Bronchial epithelial cell (primary cell): ENCODE results near the gene SNX1. TPM values are rescaled to one million over a fixed set of nuclear protein-coding genes. Genes with fewer than 3 reads are reported as not detected.

ENCODE experiments used
- DNase-seq: peaks from one replicate; pipeline ENCODE4 v3.0.0-alpha.2; 2010; ENCODE audit warnings: low read depth
- FAIRE-seq: peaks from 2 replicates; lab custom pipeline; 2011; peaks lifted over from hg19 to GRCh38; lab: Jason Lieb, UNC
- H3K27me3 ChIP-seq: 2 replicates; pipeline ENCODE4 v1.5.1; 2011; ENCODE audit warnings: low read length; ENCODE audit not compliant: control insufficient read depth, insufficient read depth
- H3K36me3 ChIP-seq: 2 replicates; pipeline ENCODE4 v1.5.1; 2011; ENCODE audit warnings: low read length; ENCODE audit not compliant: control insufficient read depth, insufficient read depth
- H3K4me3 ChIP-seq: 2 replicates; pipeline ENCODE4 v1.5.1; 2011; ENCODE audit warnings: mild to moderate bottlenecking, low read depth, low read length, control low read depth
- CTCF ChIP-seq: IDR thresholded peaks from 2 replicates; pipeline ENCODE4 v1.5.1; 2011; ENCODE audit warnings: mild to moderate bottlenecking, moderate library complexity, low read length, control low read depth, inconsistent platforms; ENCODE audit not compliant: insufficient read depth, severe bottlenecking
- total RNA-seq: library from RNA; depleted of rRNA; stranded (reverse); fragments of >200 nt; gene quantifications from 2 replicates; pipeline ENCODE4 v1.2.1, GENCODE V29; 2014

Gene SNX1
- total RNA-seq, 1 donor from 2014 or later = 28.7 TPM

GRCh38 chr15:64146885-64147681 lies 51.3 kb downstream of the SNX1 start:
- no peak for FAIRE-seq
- DNase-seq = no peak
- no peak for TF ChIP-seq CTCF

GRCh38 chr15:64148168-64148567 lies 52.4 kb downstream of the SNX1 start:
- no peak for TF ChIP-seq CTCF
- no peak for DNase-seq
- no peak for FAIRE-seq
- no peak overlapping the region for H3K4me3 ChIP-seq
- H3K36me3 ChIP-seq = peaks cover 3% of the 10 kb centered on the region
- H3K27me3 ChIP-seq = no peaks in the 10 kb centered on the region

More at GRCh38 chr15:64146885-64147681, 51.3 kb downstream of the SNX1 start:
- Histone ChIP-seq H3K36me3 (peaks cover 6% of the 10 kb centered on the region), H3K4me3 (no peak overlapping the region), H3K27me3 (no peaks in the 10 kb centered on the region)

GRCh38 chr15:64148581-64148980 lies 52.8 kb downstream of the SNX1 start:
- no peak overlapping the region for H3K4me3 ChIP-seq
- FAIRE-seq (no peak), DNase-seq (no peak)
- peaks cover 2% of the 10 kb centered on the region for H3K36me3 ChIP-seq
- TF ChIP-seq CTCF = no peak
- no peaks in the 10 kb centered on the region for H3K27me3 ChIP-seq

- H3K27me3 ChIP-seq = no peaks in the 10 kb centered on the region
- H3K36me3 ChIP-seq = peaks cover 2% of the 10 kb centered on the region
- no peak overlapping the region for H3K4me3 ChIP-seq
- no peak for FAIRE-seq
- peak; percentile 40 for DNase-seq
- TF ChIP-seq CTCF = peak; percentile 25
These were observed 53.6 kb downstream of the SNX1 start for GRCh38 chr15:64149424-64149823.

- FAIRE-seq = no peak
- Histone ChIP-seq H3K36me3 (peaks cover 2% of the 10 kb centered on the region), H3K27me3 (no peaks in the 10 kb centered on the region), H3K4me3 (no peak overlapping the region)
- TF ChIP-seq CTCF = no peak
- no peak for DNase-seq
These were observed 54.3 kb downstream of the SNX1 start for GRCh38 chr15:64149893-64150578.
